Uterus (tissue), 2 donors: Measurements from ENCODE around the gene TSFM.

ENCODE experiments used
- POLR2A ChIP-seq, 2 donors: fragments of 450-650 bp; IDR thresholded peaks; one replicate each; pipeline ENCODE4 v1.6.1; 2016; ENCODE audit warnings: antibody characterized with exemption in 2 of 2, mild to moderate bottlenecking in 1 of 2, moderate library complexity in 1 of 2
- TF ChIP-seq, protein P1 (sequence below), 4 experiments: fragments of 200-600 bp in 2 of 4; fragments of 450-650 bp in 2 of 4; sonication (generic) in 2 of 4; IDR thresholded peaks; one replicate each; pipeline ENCODE4 v1.5.1; 2016 to 2019; ENCODE audit warnings: antibody characterized with exemption in 4 of 4, mild to moderate bottlenecking in 2 of 4, moderate library complexity in 1 of 4

DNA sequence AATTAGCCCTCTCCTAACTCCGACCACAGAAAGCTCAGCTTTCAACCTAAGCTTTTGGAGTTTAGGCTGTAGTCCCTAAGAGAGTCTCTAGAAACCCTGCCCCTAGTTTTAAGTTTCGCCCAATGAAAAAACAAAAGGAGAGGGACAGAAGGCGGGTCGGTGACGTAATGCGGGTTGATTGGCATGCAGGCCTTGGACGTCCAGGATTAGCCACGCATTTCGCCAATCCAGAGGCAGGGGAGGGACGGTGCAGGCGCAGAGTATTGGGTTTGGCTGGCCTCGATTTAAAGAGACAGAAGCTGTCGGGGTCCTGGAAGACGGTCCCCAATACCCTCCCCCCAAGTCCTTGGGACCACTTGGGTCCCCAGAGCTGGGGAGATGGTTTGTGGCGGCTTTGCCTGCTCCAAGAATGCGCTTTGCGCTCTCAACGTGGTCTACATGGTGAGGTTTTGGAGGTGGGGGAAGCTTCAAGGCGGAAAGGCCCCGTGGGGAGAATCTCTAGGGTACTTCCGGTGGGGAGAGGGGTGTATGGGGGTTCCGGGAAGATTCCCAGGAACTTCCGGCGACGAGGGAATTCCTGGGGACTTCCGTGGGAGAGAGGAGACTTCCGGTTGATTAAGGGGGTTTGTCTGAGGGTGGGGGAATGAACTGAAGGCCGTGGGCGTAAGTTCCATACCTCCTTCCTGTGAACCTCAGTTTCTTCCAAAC lies 37.7 kb upstream of the TSFM start, which contains the start of gene TSPAN31:
- TF ChIP-seq, protein P1, sequence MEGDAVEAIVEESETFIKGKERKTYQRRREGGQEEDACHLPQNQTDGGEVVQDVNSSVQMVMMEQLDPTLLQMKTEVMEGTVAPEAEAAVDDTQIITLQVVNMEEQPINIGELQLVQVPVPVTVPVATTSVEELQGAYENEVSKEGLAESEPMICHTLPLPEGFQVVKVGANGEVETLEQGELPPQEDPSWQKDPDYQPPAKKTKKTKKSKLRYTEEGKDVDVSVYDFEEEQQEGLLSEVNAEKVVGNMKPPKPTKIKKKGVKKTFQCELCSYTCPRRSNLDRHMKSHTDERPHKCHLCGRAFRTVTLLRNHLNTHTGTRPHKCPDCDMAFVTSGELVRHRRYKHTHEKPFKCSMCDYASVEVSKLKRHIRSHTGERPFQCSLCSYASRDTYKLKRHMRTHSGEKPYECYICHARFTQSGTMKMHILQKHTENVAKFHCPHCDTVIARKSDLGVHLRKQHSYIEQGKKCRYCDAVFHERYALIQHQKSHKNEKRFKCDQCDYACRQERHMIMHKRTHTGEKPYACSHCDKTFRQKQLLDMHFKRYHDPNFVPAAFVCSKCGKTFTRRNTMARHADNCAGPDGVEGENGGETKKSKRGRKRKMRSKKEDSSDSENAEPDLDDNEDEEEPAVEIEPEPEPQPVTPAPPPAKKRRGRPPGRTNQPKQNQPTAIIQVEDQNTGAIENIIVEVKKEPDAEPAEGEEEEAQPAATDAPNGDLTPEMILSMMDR (IDR thresholded peaks at IDR 0.05): peak in 1 of 4 experiments; percentile 35
- TF ChIP-seq POLR2A (IDR thresholded peaks at IDR 0.05): peak; percentile 70 to 83
